Measurements from ENCODE around the gene MEMO1.
"Not testable (repeated sequence)": the region's sequence is repeated elsewhere in the genome, so short reads cannot be mapped to it uniquely, and the experiment has no call there.

GRCh38 chr2:31898346-31898745 is 112.5 kb downstream of the MEMO1 start:
- not testable (repeated sequence) for TF ChIP-seq EP300, POLR2A (IDR thresholded peaks at IDR 0.05)
